NOMO-1 treated with dmso at 0.1 percent for 144 hours (cell line): Measurements from ENCODE around the gene COL23A1.

ENCODE experiments used
- DNase-seq: peaks from one replicate; lab custom pipeline; 2025; ENCODE audit not compliant: unreplicated experiment; lab: John Stamatoyannopoulos, UW

COL23A1 gene

GRCh38 chr5:178278358-178279023 is 311.7 kb downstream of the COL23A1 start:
- DNase-seq = no peak

GRCh38 chr5:178277866-178278265 is 312.3 kb downstream of the COL23A1 start:
- no peak for DNase-seq

- DNase-seq = no peak
Measured at GRCh38 chr5:178277346-178277745, 312.8 kb downstream of the COL23A1 start.

- no peak for DNase-seq
Measured at GRCh38 chr5:178274781-178275537, 315.2 kb downstream of the COL23A1 start.

GRCh38 chr5:178273665-178274541 is 316.3 kb downstream of the COL23A1 start:
- DNase-seq = no peak

- DNase-seq = no peak
Measured at GRCh38 chr5:178273041-178273440, 317.2 kb downstream of the COL23A1 start.

- DNase-seq = no peak
Measured at GRCh38 chr5:178272591-178272990, 317.6 kb downstream of the COL23A1 start.

GRCh38 chr5:178271726-178272479 is 318.3 kb downstream of the COL23A1 start:
- DNase-seq = no peak

- no peak for DNase-seq
Measured at GRCh38 chr5:178271231-178271630, 319.0 kb downstream of the COL23A1 start.

GRCh38 chr5:178269499-178269898 is 320.7 kb downstream of the COL23A1 start:
- no peak for DNase-seq

GRCh38 chr5:178267876-178268275 is 322.3 kb downstream of the COL23A1 start:
- no peak for DNase-seq

GRCh38 chr5:178267245-178267644 is 322.9 kb downstream of the COL23A1 start:
- DNase-seq = no peak

- no peak for DNase-seq
Measured at GRCh38 chr5:178266581-178266980, 323.6 kb downstream of the COL23A1 start.

- no peak for DNase-seq
Measured at GRCh38 chr5:178265746-178266145, 324.4 kb downstream of the COL23A1 start.

GRCh38 chr5:178264044-178264443 is 326.1 kb downstream of the COL23A1 start:
- no peak for DNase-seq

- DNase-seq = no peak
Measured at GRCh38 chr5:178261666-178262600, 328.3 kb downstream of the COL23A1 start.

- no peak for DNase-seq
Measured at GRCh38 chr5:178259623-178260536, 330.3 kb downstream of the COL23A1 start.

GRCh38 chr5:178257650-178258049 is 332.5 kb downstream of the COL23A1 start:
- no peak for DNase-seq

- no peak for DNase-seq
Measured at GRCh38 chr5:178256746-178257145, 333.4 kb downstream of the COL23A1 start.
